H9 (cell line): Measurements from ENCODE around the gene EZH1. TPM values are rescaled to one million over a fixed set of nuclear protein-coding genes. Genes with fewer than 3 reads are reported as not detected.

Experiments
- DNase-seq: peaks from one replicate; pipeline ENCODE4 v3.0.0-alpha.2; 2017
- H2AFZ ChIP-seq: one replicate; pipeline ENCODE4 v1.6.1; 2013; ENCODE audit warnings: mild to moderate bottlenecking, low read length, control low read depth, moderate library complexity
- H2AK5ac ChIP-seq: 2 replicates; pipeline ENCODE4 v1.6.1; 2013; ENCODE audit warnings: low read length, control low read depth, mixed read lengths; ENCODE audit not compliant: insufficient read length
- H2BK120ac ChIP-seq: one replicate; pipeline ENCODE4 v1.6.1; 2013; ENCODE audit warnings: low read depth, mild to moderate bottlenecking, low read length, control low read depth, inconsistent platforms; ENCODE audit not compliant: poor library complexity, severe bottlenecking
- H2BK12ac ChIP-seq: 2 replicates; pipeline ENCODE4 v1.6.1; 2013; ENCODE audit warnings: low read length, control low read depth, mixed read lengths, low read depth; ENCODE audit not compliant: insufficient read length
- H2BK15ac ChIP-seq: 2 replicates; pipeline ENCODE4 v1.6.1; 2013; ENCODE audit warnings: low read depth, low read length, control low read depth
- H2BK20ac ChIP-seq: one replicate; pipeline ENCODE4 v1.6.1; 2013; ENCODE audit warnings: low read depth, mild to moderate bottlenecking, low read length, control low read depth, inconsistent platforms; ENCODE audit not compliant: poor library complexity, severe bottlenecking
- H2BK5ac ChIP-seq: 2 replicates; pipeline ENCODE4 v1.6.1; 2013; ENCODE audit warnings: low read length, control low read depth, mixed read lengths; ENCODE audit not compliant: insufficient read length
- H3K14ac ChIP-seq: 2 replicates; pipeline ENCODE4 v1.6.1; 2013; ENCODE audit warnings: low read length, control low read depth; ENCODE audit not compliant: insufficient read depth
- H3K18ac ChIP-seq: 2 replicates; pipeline ENCODE4 v1.6.1; 2013; ENCODE audit warnings: low read depth, mild to moderate bottlenecking, mixed read lengths, low read length, control low read depth; ENCODE audit not compliant: insufficient read length
- H3K23ac ChIP-seq: 2 replicates; pipeline ENCODE4 v1.6.1; 2013; ENCODE audit warnings: low read length, control low read depth, mixed read lengths, low read depth; ENCODE audit not compliant: insufficient read length
- H3K23me2 ChIP-seq: 2 replicates; pipeline ENCODE4 v1.6.1; 2013; ENCODE audit warnings: low read depth, mild to moderate bottlenecking, mixed read lengths, low read length, control low read depth; ENCODE audit not compliant: insufficient read length, poor library complexity, severe bottlenecking
- H3K27ac ChIP-seq: 2 replicates; pipeline ENCODE4 v1.5.1; 2013; ENCODE audit warnings: low read length, control low read depth, mixed read lengths, low read depth; ENCODE audit not compliant: insufficient read length
- H3K27me3 ChIP-seq: 2 replicates; pipeline ENCODE4 v1.6.1; 2013; ENCODE audit warnings: low read length, control low read depth, inconsistent platforms; ENCODE audit not compliant: insufficient read depth
- H3K4ac ChIP-seq: 2 replicates; pipeline ENCODE4 v1.6.1; 2013; ENCODE audit warnings: low read depth, mild to moderate bottlenecking, control low read depth, inconsistent platforms, low read length, moderate library complexity
- H3K4me1 ChIP-seq: 2 replicates; pipeline ENCODE4 v1.6.1; 2013; ENCODE audit warnings: low read length, control low read depth, inconsistent platforms; ENCODE audit not compliant: insufficient read depth
- H3K4me2 ChIP-seq: 2 replicates; pipeline ENCODE4 v1.6.1; 2013; ENCODE audit warnings: low read length, control low read depth, mixed read lengths; ENCODE audit not compliant: insufficient read length, insufficient read depth
- H3K56ac ChIP-seq: 2 replicates; pipeline ENCODE4 v1.6.1; 2013; ENCODE audit warnings: low read depth, mild to moderate bottlenecking, mixed read lengths, low read length, control low read depth; ENCODE audit not compliant: insufficient read length
- H3K79me1 ChIP-seq: 2 replicates; pipeline ENCODE4 v1.6.1; 2013; ENCODE audit warnings: low read depth, mild to moderate bottlenecking, moderate library complexity, low read length, control low read depth, inconsistent platforms; ENCODE audit not compliant: insufficient read depth, poor library complexity, severe bottlenecking
- H3K79me2 ChIP-seq: 2 replicates; pipeline ENCODE4 v1.6.1; 2013; ENCODE audit warnings: low read length, control low read depth, inconsistent platforms; ENCODE audit not compliant: insufficient read depth
- H3K9ac ChIP-seq: 2 replicates; pipeline ENCODE4 v1.6.1; 2013; ENCODE audit warnings: low read length, control low read depth, mixed read lengths; ENCODE audit not compliant: insufficient read length; ENCODE audit errors: extremely low read depth
- H3K9me3 ChIP-seq: one replicate; pipeline ENCODE4 v1.6.1; 2013; ENCODE audit warnings: low read depth, low read length, inconsistent platforms; ENCODE audit not compliant: control insufficient read depth
- H3T11ph ChIP-seq: one replicate; pipeline ENCODE4 v1.6.1; 2013; ENCODE audit warnings: mild to moderate bottlenecking, low read length, control low read depth, inconsistent platforms
- H4K20me1 ChIP-seq: one replicate; pipeline ENCODE4 v1.6.1; 2013; ENCODE audit not compliant: control insufficient read depth, insufficient read length, insufficient read depth
- H4K5ac ChIP-seq: 2 replicates; pipeline ENCODE4 v1.6.1; 2013; ENCODE audit warnings: low read depth, mild to moderate bottlenecking, mixed read lengths, low read length, control low read depth; ENCODE audit not compliant: insufficient read length
- H4K8ac ChIP-seq: replicated peaks from 2 replicates; pipeline ENCODE4 v1.6.1; 2013; ENCODE audit warnings: low read length, control low read depth, mixed read lengths, low read depth; ENCODE audit not compliant: insufficient read length
- H4K91ac ChIP-seq: 2 replicates; pipeline ENCODE4 v1.6.1; 2013; ENCODE audit warnings: low read depth, mild to moderate bottlenecking, moderate library complexity, mixed read lengths, low read length, control low read depth; ENCODE audit not compliant: insufficient read length
- H3K27ac Mint-ChIP-seq, 3 experiments: 2 replicates in 2 of 3; 3 replicates in 1 of 3; pipeline ENCODE4 v1.8.0; 2020 to 2021; ENCODE audit warnings: mixed read lengths in 3 of 3, mild to moderate bottlenecking in 1 of 3, moderate library complexity in 1 of 3
- H3K27me3 Mint-ChIP-seq: 2 replicates; pipeline ENCODE4 v1.8.0; 2021; ENCODE audit warnings: low read depth, mild to moderate bottlenecking, moderate library complexity, mixed read lengths
- H3K36me3 Mint-ChIP-seq, 3 experiments: 2 replicates in 2 of 3; 3 replicates in 1 of 3; pipeline ENCODE4 v1.8.0; 2020 to 2021; ENCODE audit warnings: low read depth in 3 of 3, mixed read lengths in 3 of 3; ENCODE audit not compliant: insufficient read depth in 1 of 3
- H3K4me1 Mint-ChIP-seq, 2 experiments: 2 replicates each; pipeline ENCODE4 v1.8.0; 2020; ENCODE audit warnings: mixed read lengths in 2 of 2
- H3K4me3 Mint-ChIP-seq, 2 experiments: 2 replicates in 1 of 2; 3 replicates in 1 of 2; pipeline ENCODE4 v1.8.0; 2020 to 2021; ENCODE audit warnings: mild to moderate bottlenecking in 2 of 2, mixed read lengths in 2 of 2, moderate library complexity in 1 of 2
- H3K9me3 Mint-ChIP-seq, 2 experiments: 2 replicates in 1 of 2; 3 replicates in 1 of 2; pipeline ENCODE4 v1.8.0; 2020; ENCODE audit warnings: mild to moderate bottlenecking in 2 of 2, mixed read lengths in 2 of 2, moderate library complexity in 1 of 2
- WGBS: extraction: QIAGEN DNeasy Blood & Tissue Kit; methylation state at CpG from one replicate; pipeline ENCODE4 v1.1.7; 2013; ENCODE audit warnings: missing lambda C conversion rate, low lambda C conversion rate, mixed read lengths; ENCODE audit not compliant: insufficient read length; ENCODE audit errors: extremely low coverage; 5-methylcytosine and 5-hydroxymethylcytosine counted together
- total RNA-seq: library from RNA; stranded (reverse); gene quantifications from 2 replicates; pipeline ENCODE4 v1.2.1, GENCODE V29; 2021
- TF ChIP-seq, protein P1 (sequence below): fragments of 200-600 bp; sonication (generic); conservative IDR thresholded peaks from 3 replicates; pipeline ENCODE4 v1.8.0; 2021; ENCODE audit warnings: antibody characterized with exemption, mild to moderate bottlenecking

The EZH1 gene
- total RNA-seq, 1 experiment from 2014 or later = 17.9 TPM

DNA sequence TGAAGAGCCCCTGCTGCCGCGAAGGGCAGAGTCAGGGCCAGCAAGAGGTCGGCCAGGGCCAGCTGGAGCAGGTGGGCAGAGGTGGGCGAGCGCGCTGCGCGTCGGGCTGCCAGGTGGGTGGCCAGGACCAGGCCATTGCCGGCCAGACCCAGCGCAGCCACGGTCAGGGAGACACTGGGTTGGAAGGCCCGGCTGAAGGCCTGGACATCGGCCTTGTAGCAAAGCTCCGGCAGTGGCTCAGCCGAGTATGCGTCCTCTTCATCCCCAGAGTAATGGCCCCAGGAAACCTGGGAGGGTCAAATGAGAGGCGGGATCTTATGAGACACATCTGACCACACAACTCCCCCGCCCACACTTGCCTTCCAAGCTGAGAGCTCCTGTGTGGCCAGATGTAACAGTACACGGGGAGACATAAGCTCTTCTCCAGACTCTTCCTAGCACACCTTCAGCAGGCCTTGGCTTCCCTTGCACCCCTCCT lies 64.5 kb downstream of the EZH1 start:
- Mint-ChIP-seq H3K9me3 (no peaks in the 10 kb centered on the region; a peak in 2 of 5 replicates), H3K4me1 (peaks cover 37 to 47% of the 10 kb centered on the region in 2 experiments), H3K4me3 (peak overlapping the region; percentile 57 to 60; a peak in 4 of 5 replicates), H3K36me3 (peaks cover 4 to 6% (median 5%) of the 10 kb centered on the region in 3 experiments), H3K27me3 (peaks cover 39% of the 10 kb centered on the region), H3K27ac (peak overlapping the region in 1 of 3 experiments; percentile 28; a peak in 2 of 7 replicates)
- Histone ChIP-seq H2BK15ac (no peak overlapping the region), H3K23me2 (peaks cover 25% of the 10 kb centered on the region), H4K5ac (no peak overlapping the region), H3T11ph (no peak overlapping the region), H3K4ac (no peak overlapping the region), H3K23ac (no peak overlapping the region), H3K27me3 (no peaks in the 10 kb centered on the region; the same call in 1 of the 2 replicates), H3K4me2 (peak overlapping the region; percentile 83), H4K8ac (no peak overlapping the region), H3K9me3 (no peaks in the 10 kb centered on the region), H3K79me1 (no peaks in the 10 kb centered on the region), H2AK5ac (no peak overlapping the region), H3K9ac (no peak overlapping the region), H3K14ac (no peak overlapping the region), H2BK20ac (no peak overlapping the region), H2BK5ac (no peak overlapping the region), H3K4me1 (peaks cover 3% of the 10 kb centered on the region; the same call in 1 of the 2 replicates), H3K27ac (no peak overlapping the region), H4K20me1 (no peaks in the 10 kb centered on the region), H4K91ac (no peak overlapping the region), H3K56ac (no peak overlapping the region), H3K79me2 (no peaks in the 10 kb centered on the region; the same call in 1 of the 2 replicates), H3K18ac (no peak overlapping the region), H2AFZ (no peak overlapping the region), H2BK120ac (no peak overlapping the region), H2BK12ac (no peak overlapping the region)
- WGBS = no CpG with 5 or more reads among the region's 20 CpGs
- TF ChIP-seq, protein P1, sequence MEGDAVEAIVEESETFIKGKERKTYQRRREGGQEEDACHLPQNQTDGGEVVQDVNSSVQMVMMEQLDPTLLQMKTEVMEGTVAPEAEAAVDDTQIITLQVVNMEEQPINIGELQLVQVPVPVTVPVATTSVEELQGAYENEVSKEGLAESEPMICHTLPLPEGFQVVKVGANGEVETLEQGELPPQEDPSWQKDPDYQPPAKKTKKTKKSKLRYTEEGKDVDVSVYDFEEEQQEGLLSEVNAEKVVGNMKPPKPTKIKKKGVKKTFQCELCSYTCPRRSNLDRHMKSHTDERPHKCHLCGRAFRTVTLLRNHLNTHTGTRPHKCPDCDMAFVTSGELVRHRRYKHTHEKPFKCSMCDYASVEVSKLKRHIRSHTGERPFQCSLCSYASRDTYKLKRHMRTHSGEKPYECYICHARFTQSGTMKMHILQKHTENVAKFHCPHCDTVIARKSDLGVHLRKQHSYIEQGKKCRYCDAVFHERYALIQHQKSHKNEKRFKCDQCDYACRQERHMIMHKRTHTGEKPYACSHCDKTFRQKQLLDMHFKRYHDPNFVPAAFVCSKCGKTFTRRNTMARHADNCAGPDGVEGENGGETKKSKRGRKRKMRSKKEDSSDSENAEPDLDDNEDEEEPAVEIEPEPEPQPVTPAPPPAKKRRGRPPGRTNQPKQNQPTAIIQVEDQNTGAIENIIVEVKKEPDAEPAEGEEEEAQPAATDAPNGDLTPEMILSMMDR = no peak
- peak; percentile 75 for DNase-seq
